Hepatic stellate cell (primary cell): Measurements from ENCODE around the gene TRIM40.
A peak's percentile ranks its signal among the peaks of the same experiment; 100 is the strongest.

Experiments
- DNase-seq: peaks from one replicate; pipeline ENCODE4 v3.0.0; 2011; ENCODE audit warnings: low spot score

The TRIM40 gene

DNA sequence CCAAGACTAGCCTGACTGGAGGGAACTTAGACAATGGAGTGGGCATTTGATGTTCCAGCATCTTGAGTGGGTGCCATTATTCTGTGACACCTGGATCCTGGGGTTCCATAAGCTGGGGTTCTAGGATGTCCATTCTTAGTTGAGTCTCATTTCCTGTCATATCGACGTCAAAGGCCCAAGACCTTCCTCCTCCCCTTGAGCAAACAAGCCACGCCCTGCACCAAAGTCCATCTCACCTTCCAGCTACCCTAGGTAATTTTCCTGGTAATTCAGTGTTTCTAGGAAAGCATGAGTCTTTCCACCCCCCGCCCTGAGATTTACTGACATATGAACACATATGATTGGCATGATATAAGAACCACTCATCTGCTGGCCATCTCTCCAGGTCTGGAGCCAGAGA is at the start of gene TRIM40:
Gene TRIM40, plus strand, starts transcription at position 384 of the 400 bp plus-strand sequence. CDS start 897 bp downstream, outside the sequence.
- no peak for DNase-seq

- no peak for DNase-seq
These were observed 48.1 kb upstream of the TRIM40 start for GRCh38 chr6:30087876-30088275.

- no peak for DNase-seq
These were observed 44.2 kb upstream of the TRIM40 start for GRCh38 chr6:30091577-30092381.

- no peak for DNase-seq
These were observed 42.9 kb upstream of the TRIM40 start for GRCh38 chr6:30092852-30093543.

DNA sequence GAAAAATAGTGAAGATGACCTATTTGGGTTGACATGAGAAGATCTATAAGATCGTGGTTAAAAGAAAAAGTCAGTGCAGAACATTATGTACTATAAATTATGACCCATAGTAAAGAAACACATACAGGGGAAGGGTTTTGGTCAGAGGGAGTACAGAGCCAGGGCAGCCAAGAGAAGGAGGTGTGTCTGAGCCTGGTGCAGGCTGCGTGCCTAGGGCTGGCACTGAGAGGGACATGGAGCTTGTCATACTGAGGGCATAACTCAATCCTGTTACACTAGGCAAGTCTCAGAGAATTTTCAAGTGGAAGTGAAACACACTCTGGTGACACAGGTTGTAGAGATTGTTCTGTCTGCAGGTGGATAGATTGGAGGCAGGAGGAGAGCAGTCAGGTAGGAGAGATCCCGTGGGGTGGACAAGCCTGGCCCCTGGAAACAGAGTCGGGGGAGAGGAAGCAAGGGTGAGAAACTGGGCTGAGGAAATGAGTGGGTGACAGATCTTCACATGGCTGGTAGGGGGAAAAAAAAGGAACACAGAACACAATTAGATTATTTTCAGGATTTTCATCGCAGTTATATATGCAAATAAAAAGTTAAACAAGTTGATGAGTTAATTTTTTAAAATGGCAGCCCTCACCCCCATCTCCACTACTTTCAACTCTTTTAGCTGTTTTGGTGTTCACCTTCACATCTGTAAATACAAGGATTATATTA is 41.8 kb upstream of the TRIM40 start:
- DNase-seq, result no peak

- DNase-seq, result no peak
These were observed 39.1 kb upstream of the TRIM40 start for GRCh38 chr6:30096829-30097228.

DNA sequence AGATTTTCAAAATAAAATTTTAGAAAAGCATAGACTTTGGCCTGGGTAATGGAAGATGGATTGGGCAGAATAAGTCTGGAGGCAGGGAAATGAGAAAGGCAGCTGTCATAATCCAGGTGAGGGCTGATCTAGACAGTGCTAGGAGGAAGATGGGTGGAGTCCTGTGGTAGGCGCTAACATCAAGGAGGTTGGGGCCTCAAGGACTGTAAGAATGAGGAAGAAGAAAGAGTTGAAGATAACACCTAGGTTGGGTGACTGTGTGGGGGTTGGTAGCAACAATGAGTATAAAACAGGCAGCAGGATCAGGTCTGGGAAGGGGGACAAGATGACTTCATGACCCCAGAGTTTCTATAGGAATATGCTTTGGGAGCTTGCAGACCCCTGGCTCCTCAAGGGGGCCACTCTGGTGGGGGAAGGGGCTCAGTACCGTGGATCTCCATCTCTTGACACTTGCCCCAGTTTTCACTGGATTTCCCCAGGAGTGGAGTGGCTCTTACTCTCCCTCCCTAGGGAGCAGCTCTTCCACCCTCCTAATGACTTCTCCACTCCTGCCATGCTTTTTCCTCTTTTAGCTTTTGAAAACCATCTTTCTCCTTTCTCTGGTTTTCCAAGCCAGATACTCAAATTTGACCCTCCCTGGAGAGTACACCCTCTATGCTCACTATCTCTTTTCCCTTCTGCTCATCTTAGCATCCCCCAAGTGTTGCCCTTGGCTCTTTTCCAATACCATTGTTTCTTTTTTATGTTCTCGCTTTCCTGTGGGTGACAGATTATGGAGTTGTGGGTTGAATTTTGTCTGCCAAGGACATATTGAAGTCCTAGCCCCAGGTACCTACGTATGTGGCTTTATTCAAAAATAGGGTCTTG is 37.8 kb upstream of the TRIM40 start:
- no peak for DNase-seq

DNA sequence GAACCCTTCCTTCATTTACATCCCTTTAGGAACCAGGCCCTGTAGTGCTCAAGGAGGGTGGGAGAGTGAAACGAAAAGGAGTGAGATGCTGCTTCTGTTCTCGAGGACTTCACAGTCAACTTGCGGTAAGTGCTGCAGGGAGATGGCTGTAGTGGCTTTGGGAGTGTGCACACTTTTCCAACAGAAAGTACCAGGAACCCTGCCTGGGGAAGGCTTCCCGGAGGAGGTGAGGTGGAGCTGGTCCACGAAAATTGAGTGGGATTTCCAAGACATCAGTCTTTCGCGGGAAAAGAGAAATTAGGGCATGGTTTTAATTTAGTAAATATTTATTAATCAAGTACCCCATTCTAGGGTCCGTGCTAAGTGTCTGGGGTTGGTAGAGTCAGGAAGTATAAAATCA is 35.8 kb upstream of the TRIM40 start:
- DNase-seq, result no peak

DNA sequence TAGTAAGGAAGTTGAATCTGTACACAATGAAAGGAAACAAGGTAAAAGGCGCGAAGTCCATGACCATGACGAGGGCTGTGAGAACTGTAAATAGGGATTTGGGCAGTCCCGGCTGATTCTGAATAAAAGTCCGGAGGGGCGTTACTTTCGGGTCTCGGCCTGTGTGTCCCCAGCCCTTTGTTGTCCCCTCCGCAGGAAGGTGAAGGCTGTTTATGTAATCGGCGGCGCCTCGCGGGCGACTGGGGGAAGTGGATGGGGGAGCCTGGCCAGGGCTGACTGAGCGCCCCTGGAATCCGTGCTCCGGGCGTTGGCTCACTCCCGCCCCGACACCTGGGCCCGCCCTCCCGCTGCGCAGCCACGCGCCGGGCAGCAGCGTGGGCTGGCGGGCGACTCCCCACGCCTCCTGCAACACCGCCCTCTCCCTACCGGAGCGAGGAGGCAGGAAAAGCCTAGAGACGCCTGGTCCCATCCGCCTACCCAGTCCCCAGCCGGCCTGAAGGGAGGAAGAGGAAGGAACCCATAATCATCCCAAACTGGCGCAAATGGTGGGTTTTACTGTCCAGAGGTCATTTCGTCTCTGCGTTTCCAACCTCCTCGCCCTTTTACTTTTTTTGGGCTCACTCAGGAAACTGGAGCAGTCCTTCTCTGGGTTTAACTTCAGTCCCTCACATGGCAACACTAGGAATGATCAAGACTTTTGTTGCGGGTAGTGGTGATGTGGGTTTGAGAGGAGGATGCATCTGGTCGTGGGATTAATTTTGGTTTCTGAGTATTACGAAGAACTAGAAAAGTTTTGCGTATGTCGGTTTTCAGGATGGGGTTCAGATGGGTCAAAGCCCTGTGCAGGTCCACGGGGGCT is 35.1 kb upstream of the TRIM40 start:
- peak; percentile 24 for DNase-seq

DNA sequence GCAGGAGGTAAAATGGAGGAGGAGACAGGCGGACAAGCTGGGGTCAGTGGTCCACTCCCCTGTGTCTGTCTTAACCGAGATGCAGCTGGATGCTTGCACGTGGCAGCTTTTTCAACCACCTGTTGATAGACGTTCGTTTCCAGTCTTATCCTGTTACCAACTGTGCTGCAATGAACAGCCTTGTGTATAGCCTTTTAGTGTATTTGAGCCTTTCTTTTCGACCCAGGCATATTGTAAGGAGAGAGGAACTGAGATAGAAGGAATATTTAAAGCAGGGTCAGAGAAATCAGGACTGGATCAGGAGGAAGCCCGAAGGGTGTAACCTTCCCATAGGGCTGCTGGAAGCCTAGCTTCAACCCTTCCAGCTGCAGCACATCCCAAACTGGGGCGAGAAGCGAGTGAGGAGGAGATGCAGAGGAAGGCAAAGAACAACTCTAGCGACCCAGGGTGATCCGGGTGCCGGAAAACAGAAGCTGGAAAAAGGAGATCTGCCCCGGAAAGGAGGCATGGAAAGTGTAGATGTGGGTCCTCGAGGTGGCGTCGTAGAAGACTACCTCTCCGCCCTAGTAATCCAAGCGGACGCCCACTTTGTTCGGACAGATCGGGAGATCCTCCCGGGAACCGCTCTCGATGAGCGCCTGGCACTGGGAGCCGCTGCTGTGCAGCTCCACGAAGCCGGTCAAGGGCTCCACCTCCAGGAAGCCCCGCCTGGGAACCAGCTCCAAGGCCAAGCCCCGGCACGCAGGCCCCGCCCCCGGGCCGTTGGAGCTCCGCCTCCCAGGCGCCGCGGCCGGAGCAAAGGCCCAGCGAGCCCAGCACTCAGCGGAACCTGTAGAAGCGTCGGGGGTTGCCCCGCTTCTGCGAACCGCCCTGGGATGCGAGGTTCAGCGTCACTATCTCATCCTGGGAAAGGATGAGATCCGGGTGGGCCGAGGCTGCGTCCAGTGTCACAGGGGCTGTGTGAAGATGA is 34.2 kb upstream of the TRIM40 start:
- DNase-seq, result peak; percentile 93

- no peak for DNase-seq
These were observed 33.4 kb upstream of the TRIM40 start for GRCh38 chr6:30102414-30102969.

DNA sequence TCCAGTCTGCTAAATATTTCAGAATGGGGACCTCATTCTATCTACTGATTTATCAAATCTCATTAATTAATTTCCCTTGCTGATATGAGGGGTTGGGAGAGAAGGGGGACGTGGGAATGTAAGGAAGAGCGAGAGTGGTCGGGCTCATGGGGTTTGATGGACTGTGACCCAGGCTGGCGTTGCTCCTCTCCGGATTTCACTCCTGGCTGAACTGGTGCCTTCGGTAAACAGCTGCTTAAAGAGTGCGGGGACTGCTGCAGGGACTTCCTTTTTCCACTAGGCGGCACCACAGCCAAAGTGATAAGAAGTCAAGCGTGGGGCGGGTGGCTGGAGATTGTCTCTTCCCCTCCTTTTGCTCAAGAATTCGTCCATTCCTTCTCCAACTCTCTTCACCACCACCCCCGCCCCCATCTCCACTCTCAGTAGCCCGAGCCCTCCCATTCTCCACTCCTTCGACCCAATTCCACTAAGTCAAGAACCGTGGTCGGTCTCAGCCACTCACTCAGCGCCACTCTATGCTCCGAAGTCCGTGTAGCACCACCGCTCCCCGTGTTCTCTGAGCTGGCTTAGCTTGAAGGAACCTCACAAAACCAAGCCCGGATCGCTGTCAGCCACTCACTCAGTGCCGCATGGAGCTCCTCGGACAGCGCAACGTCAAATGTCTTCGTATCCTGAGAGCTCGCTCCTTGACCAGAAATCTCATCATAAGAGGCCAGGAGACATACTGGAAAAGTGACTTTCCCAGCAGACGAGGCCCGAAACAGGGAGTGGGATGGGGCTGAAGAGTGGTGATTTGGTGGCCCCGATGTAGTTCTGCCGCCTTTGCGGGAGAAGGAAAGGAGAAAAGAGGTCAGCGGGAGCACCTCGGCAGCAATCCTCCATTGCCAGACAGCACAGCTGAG is 32.7 kb upstream of the TRIM40 start:
- DNase-seq, result peak; percentile 85

DNA sequence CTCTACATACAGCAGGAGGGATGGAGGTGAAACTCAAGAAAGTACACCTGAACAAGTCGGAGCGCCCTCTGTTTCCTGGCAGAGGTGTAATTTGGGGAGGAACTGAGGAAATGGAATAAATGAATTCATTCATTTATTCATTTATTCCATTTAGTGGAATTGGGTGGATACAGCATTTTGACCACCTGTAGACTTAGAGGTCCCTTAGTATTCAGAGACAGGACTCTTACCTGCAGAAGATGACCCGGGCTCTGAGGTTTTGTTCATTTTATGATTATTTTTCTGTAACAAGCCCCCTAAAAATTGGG is 32.1 kb upstream of the TRIM40 start:
- DNase-seq, result no peak

DNA sequence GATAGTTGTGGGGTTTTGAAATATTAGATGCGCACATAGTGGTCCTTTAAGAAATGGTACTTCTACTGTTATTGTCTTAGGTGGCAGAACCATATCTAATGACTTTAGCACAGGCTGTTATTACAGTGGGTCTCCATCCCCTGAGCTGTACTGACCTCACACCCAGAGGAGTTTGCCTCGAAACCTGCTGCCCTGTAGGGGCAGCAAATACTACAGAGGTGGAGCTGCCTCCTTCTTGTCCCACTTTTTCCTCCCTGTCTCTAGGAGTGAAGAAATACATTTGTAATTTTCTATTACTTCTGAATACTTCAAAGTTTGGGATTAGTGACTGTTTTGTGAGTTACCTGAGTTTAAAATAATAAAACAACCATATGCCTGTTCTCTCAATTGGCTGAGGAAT is 31.3 kb upstream of the TRIM40 start:
- no peak for DNase-seq

- DNase-seq, result no peak
These were observed 24.6 kb upstream of the TRIM40 start for GRCh38 chr6:30111266-30111856.

- DNase-seq, result no peak
These were observed 23.4 kb upstream of the TRIM40 start for GRCh38 chr6:30112402-30112994.

GRCh38 chr6:30113003-30113759 is 22.8 kb upstream of the TRIM40 start, which contains the start of gene TRIM31:
TSS of gene TRIM31 (minus strand) at chr6:30113090. CDS start at chr6:30112805, 285 bp downstream.
- no peak for DNase-seq
